Adipose tissue (tissue), 3 donors: ENCODE data around the gene SH3GLB1. TPM values are rescaled to one million over a fixed set of nuclear protein-coding genes. Genes with fewer than 3 reads are reported as not detected.

Source experiments
- polyA plus RNA-seq, 3 donors: library from polyadenylated mRNA; stranded (reverse); fragments of 200-250 nt; gene quantifications; one replicate each; pipeline ENCODE4 v1.2.3, GENCODE V29; 2013
- donor health status: healthy with polysubstance abuse.
- donor health status: Bipolar disorder and iron deficiency.
- donor health status: healthy.

SH3GLB1 gene
- polyA plus RNA-seq, 3 donors = 34.4 to 85.4 (median 66.2) TPM

Other genes with a start within 250 kb of the SH3GLB1 start
- gene CLCA1, start 235.6 kb upstream of the SH3GLB1 start, polyA plus RNA-seq = under 1 TPM in 2 of 3 donors, not detected in 1; 0.06 to 0.07 TPM
- gene CLCA4, start 157.5 kb upstream of the SH3GLB1 start, polyA plus RNA-seq = under 1 TPM in 2 of 3 donors, not detected in 1; 0.11 to 0.49 TPM
- 100 to 1,000 TPM in 1 of 3 donors, 10 to 100 TPM in 2; 57.1 to 117 (median 98.7) TPM for gene SELENOF, start 209.6 kb downstream of the SH3GLB1 start, polyA plus RNA-seq
- 1 to 10 TPM; 4.6 to 7.0 (median 4.9) TPM for gene HS2ST1, start 210.1 kb downstream of the SH3GLB1 start, polyA plus RNA-seq